Hepatocyte (in vitro differentiated cells): Measurements from ENCODE around the gene MAGI2.

Source experiments
- EZH2 ChIP-seq: fragments of 200-600 bp; sonication (generic); IDR thresholded peaks from 2 replicates; pipeline ENCODE4 v1.6.1; 2016; ENCODE audit warnings: antibody characterized with exemption, mild to moderate bottlenecking, borderline replicate concordance
- EZH2phosphoT487 ChIP-seq: fragments of 200-600 bp; sonication (generic); IDR thresholded peaks from one replicate; pipeline ENCODE4 v1.6.1; 2018; ENCODE audit warnings: antibody characterized with exemption, mild to moderate bottlenecking, low read depth, moderate library complexity; ENCODE audit not compliant: unreplicated experiment, severe bottlenecking
- TF ChIP-seq, protein P1 (sequence below): fragments of 200-600 bp; sonication (generic); IDR thresholded peaks from 2 replicates; pipeline ENCODE4 v1.5.1; 2016; ENCODE audit warnings: antibody characterized with exemption, mild to moderate bottlenecking; ENCODE audit not compliant: poor library complexity

DNA sequence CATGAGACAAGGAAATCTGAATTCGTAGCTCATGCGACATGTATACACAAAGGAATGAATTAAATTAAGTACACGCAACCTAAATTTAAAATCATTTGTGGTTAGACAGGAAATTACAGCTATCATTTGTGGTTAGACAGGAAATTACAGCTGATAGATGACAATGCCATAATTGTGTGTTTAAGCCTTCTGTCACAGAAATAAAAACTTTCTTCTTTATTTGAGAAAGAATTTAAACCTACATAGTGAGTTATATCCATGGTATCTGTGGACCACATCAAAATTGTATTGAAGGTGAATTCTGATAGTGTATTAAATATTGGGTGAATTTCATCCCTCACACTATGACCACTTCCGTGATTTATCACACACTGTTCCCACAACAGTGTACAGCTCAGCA is 362.9 kb downstream of the MAGI2 start:
- TF ChIP-seq, protein P1, sequence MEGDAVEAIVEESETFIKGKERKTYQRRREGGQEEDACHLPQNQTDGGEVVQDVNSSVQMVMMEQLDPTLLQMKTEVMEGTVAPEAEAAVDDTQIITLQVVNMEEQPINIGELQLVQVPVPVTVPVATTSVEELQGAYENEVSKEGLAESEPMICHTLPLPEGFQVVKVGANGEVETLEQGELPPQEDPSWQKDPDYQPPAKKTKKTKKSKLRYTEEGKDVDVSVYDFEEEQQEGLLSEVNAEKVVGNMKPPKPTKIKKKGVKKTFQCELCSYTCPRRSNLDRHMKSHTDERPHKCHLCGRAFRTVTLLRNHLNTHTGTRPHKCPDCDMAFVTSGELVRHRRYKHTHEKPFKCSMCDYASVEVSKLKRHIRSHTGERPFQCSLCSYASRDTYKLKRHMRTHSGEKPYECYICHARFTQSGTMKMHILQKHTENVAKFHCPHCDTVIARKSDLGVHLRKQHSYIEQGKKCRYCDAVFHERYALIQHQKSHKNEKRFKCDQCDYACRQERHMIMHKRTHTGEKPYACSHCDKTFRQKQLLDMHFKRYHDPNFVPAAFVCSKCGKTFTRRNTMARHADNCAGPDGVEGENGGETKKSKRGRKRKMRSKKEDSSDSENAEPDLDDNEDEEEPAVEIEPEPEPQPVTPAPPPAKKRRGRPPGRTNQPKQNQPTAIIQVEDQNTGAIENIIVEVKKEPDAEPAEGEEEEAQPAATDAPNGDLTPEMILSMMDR, result no peak
- no peak for TF ChIP-seq EZH2
- TF ChIP-seq EZH2phosphoT487, result no peak
